ENCODE data around the gene ZC3H7A.
"Not testable (repeated sequence)": the region's sequence is repeated elsewhere in the genome, so short reads cannot be mapped to it uniquely, and the experiment has no call there.

The ZC3H7A gene

DNA sequence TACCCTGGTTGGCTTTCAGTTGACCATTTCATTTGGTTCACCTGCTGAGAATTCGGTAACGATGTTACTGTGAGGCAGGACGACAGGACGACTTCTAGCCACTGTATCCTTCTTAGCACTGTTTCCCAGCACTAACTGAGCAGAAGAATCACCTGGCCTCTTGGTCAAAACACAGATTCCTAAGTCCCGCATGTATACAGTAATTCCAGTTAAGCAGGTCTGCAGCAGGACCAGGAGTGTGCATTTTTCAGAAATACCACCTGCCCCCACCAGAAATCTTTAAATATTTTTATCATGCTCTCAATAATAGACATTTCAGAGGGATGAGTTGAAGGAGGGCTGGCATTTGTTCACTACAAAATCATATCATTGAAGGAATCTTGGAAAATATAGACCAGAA is 31.6 kb upstream of the ZC3H7A start:
- no peaks in the 10 kb centered on the region for H3F3A ChIP-seq (ENCODE audit: insufficient read depth, low read length)
- H3K4me2 ChIP-seq (ENCODE audit: low read length) = no peak overlapping the region
- no peak overlapping the region for H3K4me3 ChIP-seq (ENCODE audit: low read depth, low read length, poor library complexity, severe bottlenecking)
- TF ChIP-seq, protein P1, sequence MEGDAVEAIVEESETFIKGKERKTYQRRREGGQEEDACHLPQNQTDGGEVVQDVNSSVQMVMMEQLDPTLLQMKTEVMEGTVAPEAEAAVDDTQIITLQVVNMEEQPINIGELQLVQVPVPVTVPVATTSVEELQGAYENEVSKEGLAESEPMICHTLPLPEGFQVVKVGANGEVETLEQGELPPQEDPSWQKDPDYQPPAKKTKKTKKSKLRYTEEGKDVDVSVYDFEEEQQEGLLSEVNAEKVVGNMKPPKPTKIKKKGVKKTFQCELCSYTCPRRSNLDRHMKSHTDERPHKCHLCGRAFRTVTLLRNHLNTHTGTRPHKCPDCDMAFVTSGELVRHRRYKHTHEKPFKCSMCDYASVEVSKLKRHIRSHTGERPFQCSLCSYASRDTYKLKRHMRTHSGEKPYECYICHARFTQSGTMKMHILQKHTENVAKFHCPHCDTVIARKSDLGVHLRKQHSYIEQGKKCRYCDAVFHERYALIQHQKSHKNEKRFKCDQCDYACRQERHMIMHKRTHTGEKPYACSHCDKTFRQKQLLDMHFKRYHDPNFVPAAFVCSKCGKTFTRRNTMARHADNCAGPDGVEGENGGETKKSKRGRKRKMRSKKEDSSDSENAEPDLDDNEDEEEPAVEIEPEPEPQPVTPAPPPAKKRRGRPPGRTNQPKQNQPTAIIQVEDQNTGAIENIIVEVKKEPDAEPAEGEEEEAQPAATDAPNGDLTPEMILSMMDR (IDR thresholded peaks at IDR 0.05; ENCODE audit: low read length) = no peak
- no peak for TF ChIP-seq EZH2 (IDR thresholded peaks at IDR 0.05; ENCODE audit: borderline replicate concordance, low read length)
- H3K36me3 ChIP-seq (ENCODE audit: insufficient read depth, low read length) = no peaks in the 10 kb centered on the region
- no peak overlapping the region for H3K9ac ChIP-seq (ENCODE audit: low read length)
- no peaks in the 10 kb centered on the region for H3K27me3 ChIP-seq (ENCODE audit: insufficient read depth, low read length)
- H3K9me2 ChIP-seq (ENCODE audit: low read depth, low read length) = no peaks in the 10 kb centered on the region
- no peaks in the 10 kb centered on the region for H4K20me1 ChIP-seq (ENCODE audit: insufficient read depth, low read length)
- no peak overlapping the region for H2AFZ ChIP-seq (ENCODE audit: low read length)
- H3K9me3 ChIP-seq (ENCODE audit: low read length) = no peaks in the 10 kb centered on the region
- no peaks in the 10 kb centered on the region for H3K79me2 ChIP-seq (ENCODE audit: insufficient read depth, low read length)
- H3K4me1 ChIP-seq (ENCODE audit: insufficient read depth, low read length, severe bottlenecking) = no peaks in the 10 kb centered on the region
- no peak overlapping the region for H3K27ac ChIP-seq (ENCODE audit: low read depth, low read length, poor library complexity, severe bottlenecking)

GRCh38 chr16:11825520-11826165 is 28.6 kb upstream of the ZC3H7A start:
- H3K79me2 ChIP-seq (ENCODE audit: insufficient read depth, low read length); H3F3A ChIP-seq (ENCODE audit: insufficient read depth, low read length); H3K27ac ChIP-seq (ENCODE audit: low read depth, low read length, poor library complexity, severe bottlenecking); H3K4me1 ChIP-seq (ENCODE audit: insufficient read depth, low read length, severe bottlenecking); H4K20me1 ChIP-seq (ENCODE audit: insufficient read depth, low read length); H3K4me3 ChIP-seq (ENCODE audit: low read depth, low read length, poor library complexity, severe bottlenecking); H3K27me3 ChIP-seq (ENCODE audit: insufficient read depth, low read length); H3K36me3 ChIP-seq (ENCODE audit: insufficient read depth, low read length); H3K9ac ChIP-seq (ENCODE audit: low read length); H3K4me2 ChIP-seq (ENCODE audit: low read length); H3K9me3 ChIP-seq (ENCODE audit: low read length); H2AFZ ChIP-seq (ENCODE audit: low read length); H3K9me2 ChIP-seq (ENCODE audit: low read depth, low read length): not testable (repeated sequence)

- Histone ChIP-seq H3K79me2 (ENCODE audit: insufficient read depth, low read length) (no peaks in the 10 kb centered on the region), H2AFZ (ENCODE audit: low read length) (no peak overlapping the region), H3F3A (ENCODE audit: insufficient read depth, low read length) (no peaks in the 10 kb centered on the region), H3K9ac (ENCODE audit: low read length) (no peak overlapping the region), H3K4me2 (ENCODE audit: low read length) (no peak overlapping the region), H3K4me1 (ENCODE audit: insufficient read depth, low read length, severe bottlenecking) (no peaks in the 10 kb centered on the region), H3K4me3 (ENCODE audit: low read depth, low read length, poor library complexity, severe bottlenecking) (no peak overlapping the region), H4K20me1 (ENCODE audit: insufficient read depth, low read length) (no peaks in the 10 kb centered on the region), H3K9me2 (ENCODE audit: low read depth, low read length) (no peaks in the 10 kb centered on the region), H3K36me3 (ENCODE audit: insufficient read depth, low read length) (no peaks in the 10 kb centered on the region), H3K27me3 (ENCODE audit: insufficient read depth, low read length) (no peaks in the 10 kb centered on the region), H3K9me3 (ENCODE audit: low read length) (no peaks in the 10 kb centered on the region), H3K27ac (ENCODE audit: low read depth, low read length, poor library complexity, severe bottlenecking) (no peak overlapping the region)
- no peak for TF ChIP-seq EZH2 (IDR thresholded peaks at IDR 0.05; ENCODE audit: borderline replicate concordance, low read length)
- TF ChIP-seq, protein P1 (IDR thresholded peaks at IDR 0.05; ENCODE audit: low read length) = no peak
Observed at GRCh38 chr16:11824362-11824761, 27.3 kb upstream of the ZC3H7A start.

DNA sequence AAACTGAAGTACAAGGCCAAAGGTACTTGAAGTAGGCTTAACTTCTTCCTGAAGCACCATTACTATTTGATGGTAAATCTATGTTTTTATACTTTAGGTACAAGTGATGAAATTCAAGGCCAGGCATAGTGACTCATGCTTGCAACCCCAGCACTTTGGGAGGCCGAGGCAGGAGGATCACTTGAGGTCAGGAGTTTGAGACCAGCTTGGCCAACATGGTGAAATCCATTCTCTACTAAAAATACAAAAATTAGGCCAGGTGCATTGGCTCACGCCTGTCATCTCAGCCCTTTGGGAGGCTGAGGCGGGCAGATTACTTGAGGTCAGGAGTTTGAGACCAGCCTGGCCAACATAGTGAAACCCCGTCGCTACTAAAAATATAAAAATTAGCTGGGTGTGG is 26.6 kb upstream of the ZC3H7A start:
- H3K36me3 ChIP-seq (ENCODE audit: insufficient read depth, low read length); H3K9me3 ChIP-seq (ENCODE audit: low read length); H3K9ac ChIP-seq (ENCODE audit: low read length); H4K20me1 ChIP-seq (ENCODE audit: insufficient read depth, low read length); H3K79me2 ChIP-seq (ENCODE audit: insufficient read depth, low read length); H3K9me2 ChIP-seq (ENCODE audit: low read depth, low read length); H3K4me1 ChIP-seq (ENCODE audit: insufficient read depth, low read length, severe bottlenecking); H2AFZ ChIP-seq (ENCODE audit: low read length); H3K4me3 ChIP-seq (ENCODE audit: low read depth, low read length, poor library complexity, severe bottlenecking); H3K27me3 ChIP-seq (ENCODE audit: insufficient read depth, low read length); H3K4me2 ChIP-seq (ENCODE audit: low read length); H3F3A ChIP-seq (ENCODE audit: insufficient read depth, low read length); H3K27ac ChIP-seq (ENCODE audit: low read depth, low read length, poor library complexity, severe bottlenecking): not testable (repeated sequence)

Data from OCI-LY1 (cell line).